Natural killer cell (primary cell): ENCODE measurements around the gene PHACTR2. TPM values are rescaled to one million over a fixed set of nuclear protein-coding genes. Genes with fewer than 3 reads are reported as not detected.

ENCODE experiments used
- ATAC-seq, 3 donors: fragments of 150-1000 bp in 2 of 3; fragments of 200-7000 bp in 1 of 3; cut with Tn5 transposase; 1 replicate in 1 of 3; 2 replicates in 2 of 3; pipeline ENCODE4 v1.10.0; 2021; ENCODE audit warnings: mild to moderate bottlenecking in 2 of 3, moderate library complexity in 2 of 3
- DNase-seq, 2 donors: peaks; one replicate each; pipeline versions ENCODE4 v3.0.0 to v3.0.0-alpha.2; 2013 to 2021; ENCODE audit warnings: mixed read lengths in 1 of 2
- H3K27ac ChIP-seq: one replicate; pipeline ENCODE4 v1.5.1; 2013; ENCODE audit warnings: mild to moderate bottlenecking, low read length
- H3K27me3 ChIP-seq: one replicate; pipeline ENCODE4 v1.6.1; 2013; ENCODE audit warnings: low read length; ENCODE audit not compliant: control insufficient read depth, insufficient read depth
- H3K36me3 ChIP-seq: one replicate; pipeline ENCODE4 v1.6.1; 2013; ENCODE audit warnings: low read length; ENCODE audit not compliant: control insufficient read depth, insufficient read depth
- H3K4me1 ChIP-seq: one replicate; pipeline ENCODE4 v1.6.1; 2013; ENCODE audit warnings: low read length; ENCODE audit not compliant: control insufficient read depth, insufficient read depth
- H3K4me3 ChIP-seq: one replicate; pipeline ENCODE4 v1.5.1; 2013; ENCODE audit warnings: low read length
- H3K9me3 ChIP-seq: one replicate; pipeline ENCODE4 v1.6.1; 2013; ENCODE audit warnings: low read length; ENCODE audit not compliant: control insufficient read depth, insufficient read depth
- H3K27ac Mint-ChIP-seq, 2 donors: one replicate each; pipeline ENCODE4 v1.8.0; 2022; ENCODE audit warnings: mild to moderate bottlenecking in 2 of 2, mixed read lengths in 2 of 2, moderate library complexity in 1 of 2
- H3K27me3 Mint-ChIP-seq, 2 donors: one replicate each; pipeline ENCODE4 v1.8.0; 2022; ENCODE audit warnings: low read depth in 2 of 2, mixed read lengths in 2 of 2
- H3K36me3 Mint-ChIP-seq: one replicate; pipeline ENCODE4 v1.8.0; 2022; ENCODE audit warnings: mixed read lengths
- H3K4me1 Mint-ChIP-seq, 2 donors: one replicate each; pipeline ENCODE4 v1.8.0; 2022; ENCODE audit warnings: mixed read lengths in 2 of 2
- H3K4me3 Mint-ChIP-seq: one replicate; pipeline ENCODE4 v1.8.0; 2022; ENCODE audit warnings: mild to moderate bottlenecking, moderate library complexity, mixed read lengths
- H3K9me3 Mint-ChIP-seq, 2 donors: one replicate each; pipeline ENCODE4 v1.8.0; 2022; ENCODE audit warnings: mixed read lengths in 2 of 2
- CTCF ChIP-seq: fragments of 200-600 bp; IDR thresholded peaks from one replicate; pipeline ENCODE4 v1.8.0; 2022; ENCODE audit warnings: antibody characterized with exemption
- WGBS: methylation state at CpG from one replicate; pipeline ENCODE4 v1.1.7; 2013; ENCODE audit warnings: missing lambda C conversion rate; ENCODE audit not compliant: insufficient coverage; 5-methylcytosine and 5-hydroxymethylcytosine counted together
- intact Hi-C: fragments of 100-400 bp; cut with micrococcal nuclease; formaldehyde crosslinking; loops from one replicate; pipeline ENCODE4 v1.14.2; 2022
- total RNA-seq, 4 donors: library from RNA; stranded (reverse); fragments of 120-200 nt in 1 of 4; gene quantifications; one replicate each; pipeline versions ENCODE4 v1.2.3 to v1.2.4, GENCODE V29; 2013 to 2022

PHACTR2 gene
- total RNA-seq, 3 donors from 2014 or later (not counting 1 experiment from before 2014, with no cell fraction given): 23.8 to 32.7 (median 24.9) TPM

GRCh38 chr6:143696664-143697000 lies 18.9 kb downstream of the PHACTR2 start:
- no peak overlapping the region for H3K27ac Mint-ChIP-seq
- no peaks in the 10 kb centered on the region for H3K36me3 Mint-ChIP-seq
- no peaks in the 10 kb centered on the region for H3K4me1 ChIP-seq
- H3K4me3 Mint-ChIP-seq: no peak overlapping the region
- no peaks in the 10 kb centered on the region for H3K27me3 ChIP-seq
- no peaks in the 10 kb centered on the region for H3K9me3 ChIP-seq
- no peak overlapping the region for H3K4me3 ChIP-seq
- H3K4me1 Mint-ChIP-seq: peaks cover 22 to 37% of the 10 kb centered on the region in 2 donors
- no peaks in the 10 kb centered on the region for H3K27me3 Mint-ChIP-seq
- H3K9me3 Mint-ChIP-seq: no peaks in the 10 kb centered on the region
- no peak for TF ChIP-seq CTCF
- WGBS: 95% methylated on average over 2 of the region's 2 CpGs
- no peaks in the 10 kb centered on the region for H3K36me3 ChIP-seq
- no peak for DNase-seq
- ATAC-seq: no peak
- intact Hi-C loops: no loop called here
- no peak overlapping the region for H3K27ac ChIP-seq

GRCh38 chr6:143697076-143697800 lies 19.5 kb downstream of the PHACTR2 start:
- H3K4me1 Mint-ChIP-seq: peaks cover 22 to 37% of the 10 kb centered on the region in 2 donors
- no peak for TF ChIP-seq CTCF

GRCh38 chr6:143698329-143698728 lies 20.6 kb downstream of the PHACTR2 start:
- no peak for TF ChIP-seq CTCF
- no peaks in the 10 kb centered on the region for H3K36me3 ChIP-seq
- H3K9me3 ChIP-seq: no peaks in the 10 kb centered on the region
- WGBS: 83% methylated on average over 3 of the region's 3 CpGs
- no peak overlapping the region for H3K27ac ChIP-seq
- no peak for DNase-seq
- intact Hi-C loops: no loop called here
- peaks cover 28 to 37% of the 10 kb centered on the region in 2 donors for H3K4me1 Mint-ChIP-seq
- H3K27ac Mint-ChIP-seq: no peak overlapping the region
- no peaks in the 10 kb centered on the region for H3K4me1 ChIP-seq
- H3K27me3 Mint-ChIP-seq: no peaks in the 10 kb centered on the region
- H3K4me3 ChIP-seq: no peak overlapping the region
- no peaks in the 10 kb centered on the region for H3K36me3 Mint-ChIP-seq
- ATAC-seq: no peak
- H3K27me3 ChIP-seq: no peaks in the 10 kb centered on the region
- no peaks in the 10 kb centered on the region for H3K9me3 Mint-ChIP-seq
- H3K4me3 Mint-ChIP-seq: no peak overlapping the region

More at GRCh38 chr6:143697076-143697800, 19.5 kb downstream of the PHACTR2 start:
- no peaks in the 10 kb centered on the region for H3K4me1 ChIP-seq
- no CpG with 5 or more reads among the region's 2 CpGs for WGBS
- Mint-ChIP-seq H3K4me3 (no peak overlapping the region), H3K27ac (no peak overlapping the region), H3K9me3 (no peaks in the 10 kb centered on the region), H3K27me3 (no peaks in the 10 kb centered on the region), H3K36me3 (no peaks in the 10 kb centered on the region)
- no peaks in the 10 kb centered on the region for H3K9me3 ChIP-seq
- H3K4me3 ChIP-seq: no peak overlapping the region
- DNase-seq (no peak), ATAC-seq (no peak)
- no peaks in the 10 kb centered on the region for H3K36me3 ChIP-seq
- intact Hi-C loops: no loop called here
- no peaks in the 10 kb centered on the region for H3K27me3 ChIP-seq
- H3K27ac ChIP-seq: no peak overlapping the region
